Muscle of leg (tissue), 11 donors: ENCODE results near the gene ELK3. TPM values are rescaled to one million over a fixed set of nuclear protein-coding genes. Genes with fewer than 3 reads are reported as not detected.

Experiments
- DNase-seq: peaks from one replicate; pipeline ENCODE4 v3.0.0; 2013
- H3K27ac ChIP-seq: one replicate; pipeline ENCODE4 v1.5.1; 2013; ENCODE audit warnings: mild to moderate bottlenecking, low read length, control low read depth
- H3K27me3 ChIP-seq: one replicate; pipeline ENCODE4 v1.6.1; 2013; ENCODE audit warnings: low read length; ENCODE audit not compliant: control insufficient read depth, insufficient read depth
- H3K36me3 ChIP-seq: one replicate; pipeline ENCODE4 v1.6.1; 2013; ENCODE audit warnings: low read length; ENCODE audit not compliant: control insufficient read depth, insufficient read depth
- H3K4me1 ChIP-seq: one replicate; pipeline ENCODE4 v1.6.1; 2013; ENCODE audit warnings: low read length; ENCODE audit not compliant: control insufficient read depth, insufficient read depth
- H3K4me3 ChIP-seq: one replicate; pipeline ENCODE4 v1.5.1; 2013; ENCODE audit warnings: low read length, control low read depth
- H3K9me3 ChIP-seq: replicated peaks from 2 replicates; pipeline ENCODE4 v1.6.1; 2013; ENCODE audit warnings: low read depth, low read length; ENCODE audit not compliant: control insufficient read depth
- WGBS: methylation state at CpG from one replicate; pipeline ENCODE4 v1.1.5; 2013; ENCODE audit warnings: missing lambda C conversion rate; ENCODE audit not compliant: insufficient coverage; 5-methylcytosine and 5-hydroxymethylcytosine counted together
- polyA plus RNA-seq, 8 donors: library from polyadenylated mRNA; unstranded; fragments of 120-200 nt; gene quantifications; one replicate each; pipeline versions ENCODE4 v1.2.1 to v1.2.3, GENCODE V29; 2013; ENCODE audit warnings: inconsistent platforms in 1 of 8, low replicate concordance in 1 of 8; ENCODE audit not compliant: insufficient read length in 8 of 8, insufficient read depth in 1 of 8
- total RNA-seq: library from RNA; stranded (reverse); fragments of 120-200 nt; gene quantifications from one replicate; pipeline ENCODE4 v1.2.4, GENCODE V29; 2013

The ELK3 gene
- total and polyA plus RNA-seq, 9 donors, result 19.8 to 55.5 (median 40.2) TPM

DNA sequence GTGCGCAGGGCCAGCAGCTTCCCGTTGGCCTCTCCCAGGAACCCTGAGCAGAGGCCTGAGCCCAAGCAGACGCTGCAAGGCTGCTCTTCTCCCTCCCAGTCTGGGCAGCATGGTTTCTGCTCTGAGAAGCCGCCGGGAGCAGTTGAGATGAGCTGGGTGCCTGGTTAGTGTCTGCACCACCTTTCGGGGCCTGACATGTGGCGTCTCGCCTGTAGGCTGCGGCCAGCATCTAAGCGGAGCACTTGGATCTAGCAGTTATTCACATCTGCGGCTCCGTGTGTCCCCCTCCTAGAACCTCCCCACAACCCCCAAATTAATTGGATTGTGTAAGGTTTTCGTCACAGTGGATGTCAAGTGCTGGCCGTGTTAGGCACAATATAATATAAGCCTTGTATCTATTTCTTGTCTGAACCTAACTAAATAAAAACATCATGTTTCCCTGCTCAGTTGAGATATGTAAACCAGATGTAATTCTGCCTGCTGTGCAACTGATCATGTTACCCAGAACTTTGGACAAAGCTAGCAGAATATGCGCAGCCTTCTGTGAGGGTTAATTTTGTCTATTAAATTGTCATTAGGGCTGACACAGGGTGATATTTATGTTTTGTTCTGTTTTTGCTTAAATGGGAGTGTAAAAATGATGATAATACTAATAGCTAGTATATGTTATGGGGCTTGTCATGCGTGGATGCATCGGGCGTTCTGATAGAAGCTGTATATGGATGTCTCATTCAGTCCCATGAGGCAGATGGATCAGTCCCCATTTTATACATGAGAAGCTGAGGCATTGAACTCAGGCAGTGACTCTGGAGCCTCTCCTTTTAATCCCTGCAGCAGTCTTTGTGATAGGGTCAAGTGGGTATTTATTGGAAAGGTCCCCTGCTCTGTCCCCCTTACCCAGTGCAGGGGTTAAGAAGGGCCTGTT, 45.8 kb downstream of the ELK3 start:
- H3K4me3 ChIP-seq, result no peak overlapping the region

DNA sequence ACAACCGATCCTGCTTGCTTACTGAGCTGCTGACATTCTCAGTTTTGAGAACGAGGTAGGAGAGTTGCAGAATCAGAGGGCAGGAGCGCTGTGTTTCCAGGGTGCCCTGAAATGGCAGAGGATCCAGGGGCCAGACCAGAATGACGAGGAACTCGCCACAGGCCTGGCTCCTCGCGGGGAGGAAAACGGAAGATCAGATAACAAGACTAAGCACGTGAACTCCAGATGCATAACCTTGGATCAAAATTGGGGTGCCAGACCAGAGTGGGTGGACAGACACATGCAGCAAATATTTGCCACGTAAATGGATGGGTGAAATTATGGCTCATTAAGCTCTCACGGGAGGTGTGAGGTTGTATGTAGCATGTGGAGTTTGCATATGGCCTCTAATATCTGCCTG, 46.5 kb downstream of the ELK3 start:
- peaks cover 62% of the 10 kb centered on the region for H3K4me1 ChIP-seq
- no peak for DNase-seq
- H3K9me3 ChIP-seq, result no peaks in the 10 kb centered on the region
- WGBS, result 51% methylated on average over 11 of the region's 11 CpGs
- H3K4me3 ChIP-seq, result no peak overlapping the region
- no peaks in the 10 kb centered on the region for H3K27me3 ChIP-seq
- H3K36me3 ChIP-seq, result peaks cover 9% of the 10 kb centered on the region
- peak overlapping the region; percentile 43 for H3K27ac ChIP-seq

More for the DNA sequence above, 45.8 kb downstream of the ELK3 start:
- WGBS, result 27% methylated on average over 7 of the region's 18 CpGs
- DNase-seq, result peak; percentile 76
- H3K36me3 ChIP-seq, result peaks cover 9% of the 10 kb centered on the region
- H3K9me3 ChIP-seq, result no peaks in the 10 kb centered on the region
- peak overlapping the region; percentile 43 for H3K27ac ChIP-seq
- no peaks in the 10 kb centered on the region for H3K27me3 ChIP-seq
- H3K4me1 ChIP-seq, result peaks cover 68% of the 10 kb centered on the region

DNA sequence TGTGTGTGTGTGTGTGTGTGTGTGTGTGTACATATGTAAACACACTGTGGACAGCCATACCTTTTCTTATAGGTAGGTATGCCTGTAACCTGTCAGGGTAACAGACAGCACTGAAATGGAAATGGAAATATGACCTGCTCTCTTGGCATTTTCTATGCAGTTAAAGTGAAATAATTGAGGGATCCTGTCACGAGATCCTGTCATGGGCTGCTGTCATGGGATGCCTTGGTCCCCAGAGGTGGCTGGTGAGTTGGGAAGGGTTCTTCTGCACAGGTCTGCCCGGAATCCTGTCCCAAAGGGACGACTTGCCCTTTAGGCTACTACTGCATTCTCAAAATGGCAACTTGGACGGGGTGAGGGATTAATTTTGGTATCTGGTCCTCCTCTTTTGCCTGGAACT, 47.3 kb downstream of the ELK3 start:
- Histone ChIP-seq H3K4me1 (peaks cover 55% of the 10 kb centered on the region), H3K27ac (peak overlapping the region; percentile 52), H3K9me3 (no peaks in the 10 kb centered on the region), H3K4me3 (no peak overlapping the region), H3K36me3 (peaks cover 8% of the 10 kb centered on the region), H3K27me3 (no peaks in the 10 kb centered on the region)
- no peak for DNase-seq
- WGBS, result 83% methylated on average over 1 of the region's 4 CpGs

DNA sequence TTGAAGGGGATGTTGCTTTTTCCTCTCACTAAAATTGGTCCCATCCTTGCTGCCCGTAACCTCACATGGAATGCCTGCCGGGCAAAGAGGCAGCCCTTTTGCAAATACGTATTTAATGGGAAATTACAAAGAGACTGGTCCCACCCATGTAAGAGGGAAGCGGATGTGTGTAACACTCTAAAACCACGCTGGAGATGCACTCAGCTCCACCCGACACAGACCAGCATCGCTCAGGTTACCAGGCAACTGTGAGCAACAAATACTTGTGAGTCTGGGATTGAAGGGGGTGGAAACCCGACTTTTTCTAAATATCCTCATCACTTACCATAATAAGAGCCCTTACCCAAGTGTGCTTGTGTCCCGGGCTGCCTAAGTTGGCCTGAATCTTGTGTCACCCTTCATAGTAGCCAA, 47.7 kb downstream of the ELK3 start:
- peak; percentile 92 for DNase-seq
- H3K27me3 ChIP-seq, result no peaks in the 10 kb centered on the region
- H3K4me1 ChIP-seq, result peaks cover 51% of the 10 kb centered on the region
- no peaks in the 10 kb centered on the region for H3K9me3 ChIP-seq
- H3K36me3 ChIP-seq, result peaks cover 6% of the 10 kb centered on the region
- 30% methylated on average over 2 of the region's 9 CpGs for WGBS
- H3K4me3 ChIP-seq, result no peak overlapping the region
- peak overlapping the region; percentile 52 for H3K27ac ChIP-seq

DNA sequence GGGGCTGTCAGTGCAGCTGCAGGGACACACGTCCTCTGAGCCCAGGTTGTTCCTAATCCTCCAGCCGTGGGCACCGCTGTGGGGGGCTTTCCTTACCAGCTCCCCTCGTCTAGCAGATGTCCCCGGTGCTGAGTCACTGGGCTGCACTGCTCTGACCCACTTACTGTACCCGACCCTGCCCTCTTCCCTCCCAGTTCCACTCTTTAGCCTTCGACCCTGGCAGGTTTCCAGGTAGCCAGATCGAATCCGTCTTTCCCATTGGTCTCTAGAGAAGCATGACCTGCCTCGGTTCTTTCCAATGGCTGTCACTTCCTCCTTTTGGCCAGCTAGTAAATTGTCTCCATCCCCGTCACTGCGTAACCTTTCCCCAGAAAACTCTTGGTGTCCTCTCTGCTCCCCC, 48.4 kb downstream of the ELK3 start:
- 61% methylated on average over 10 of the region's 12 CpGs for WGBS
- Histone ChIP-seq H3K27ac (peak overlapping the region; percentile 26), H3K4me3 (no peak overlapping the region), H3K36me3 (peaks cover 14% of the 10 kb centered on the region), H3K9me3 (no peaks in the 10 kb centered on the region), H3K27me3 (no peaks in the 10 kb centered on the region), H3K4me1 (peaks cover 43% of the 10 kb centered on the region)
- DNase-seq, result no peak

DNA sequence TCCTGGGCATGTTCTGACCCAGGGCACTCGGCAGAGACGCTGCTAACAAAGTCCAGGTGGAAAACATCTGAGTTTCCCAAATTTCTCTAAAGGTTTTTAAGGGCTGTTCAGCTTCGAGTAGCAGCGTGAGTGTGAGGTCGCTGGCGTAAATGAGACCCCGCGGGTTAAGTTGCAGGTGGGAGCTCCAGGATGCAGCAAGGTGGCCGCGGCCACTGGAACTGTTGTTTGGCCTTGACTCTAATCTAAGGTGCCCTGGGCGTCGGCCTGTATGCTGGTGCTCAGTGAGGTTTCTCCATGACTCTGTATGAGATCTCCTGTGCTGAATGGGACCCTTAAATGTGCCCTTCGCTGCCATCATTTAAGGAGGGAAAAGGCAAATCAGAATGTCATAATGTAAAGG, 50.7 kb downstream of the ELK3 start:
- WGBS, result 60% methylated on average over 12 of the region's 13 CpGs
- Histone ChIP-seq H3K4me1 (peaks cover 39% of the 10 kb centered on the region), H3K36me3 (peaks cover 18% of the 10 kb centered on the region), H3K27ac (no peak overlapping the region), H3K4me3 (no peak overlapping the region), H3K27me3 (no peaks in the 10 kb centered on the region), H3K9me3 (no peaks in the 10 kb centered on the region)
- no peak for DNase-seq

DNA sequence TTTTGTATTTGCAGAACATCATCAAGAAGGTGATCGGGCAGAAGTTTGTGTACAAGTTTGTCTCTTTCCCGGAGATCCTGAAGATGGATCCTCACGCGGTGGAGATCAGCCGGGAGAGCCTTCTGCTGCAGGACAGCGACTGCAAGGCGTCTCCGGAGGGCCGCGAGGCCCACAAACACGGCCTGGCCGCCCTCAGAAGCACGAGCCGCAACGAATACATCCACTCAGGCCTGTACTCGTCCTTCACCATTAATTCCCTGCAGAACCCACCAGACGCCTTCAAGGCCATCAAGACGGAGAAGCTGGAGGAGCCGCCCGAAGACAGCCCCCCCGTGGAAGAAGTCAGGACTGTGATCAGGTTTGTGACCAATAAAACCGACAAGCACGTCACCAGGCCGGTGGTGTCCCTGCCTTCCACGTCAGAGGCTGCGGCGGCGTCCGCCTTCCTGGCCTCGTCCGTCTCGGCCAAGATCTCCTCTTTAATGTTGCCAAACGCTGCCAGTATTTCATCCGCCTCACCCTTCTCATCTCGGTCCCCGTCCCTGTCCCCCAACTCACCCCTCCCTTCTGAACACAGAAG, 52.8 kb downstream of the ELK3 start:
- H3K36me3 ChIP-seq, result peaks cover 26% of the 10 kb centered on the region

DNA sequence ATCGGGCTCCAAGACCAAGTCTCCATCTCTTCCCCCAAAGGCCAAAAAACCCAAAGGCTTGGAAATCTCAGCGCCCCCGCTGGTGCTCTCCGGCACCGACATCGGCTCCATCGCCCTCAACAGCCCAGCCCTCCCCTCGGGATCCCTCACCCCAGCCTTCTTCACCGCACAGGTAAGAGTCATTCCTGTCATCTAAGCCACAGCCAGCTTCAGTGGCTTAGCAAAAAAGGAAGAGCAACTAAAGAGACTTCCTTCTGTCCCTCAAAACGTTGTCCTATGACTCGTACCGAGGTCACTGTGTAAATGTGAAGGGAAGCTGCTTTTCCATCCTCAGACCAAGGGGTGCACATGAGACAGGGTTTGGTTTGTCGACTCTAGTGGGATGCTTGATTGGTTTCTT, 53.4 kb downstream of the ELK3 start:
- no peaks in the 10 kb centered on the region for H3K9me3 ChIP-seq
- no peak for DNase-seq
- H3K4me3 ChIP-seq, result no peak overlapping the region
- H3K4me1 ChIP-seq, result peaks cover 18% of the 10 kb centered on the region
- peaks cover 26% of the 10 kb centered on the region for H3K36me3 ChIP-seq
- no peaks in the 10 kb centered on the region for H3K27me3 ChIP-seq
- H3K27ac ChIP-seq, result no peak overlapping the region
- 90% methylated on average over 13 of the region's 13 CpGs for WGBS

More for the DNA sequence above, 52.8 kb downstream of the ELK3 start:
- Histone ChIP-seq H3K4me3 (no peak overlapping the region), H3K4me1 (peaks cover 19% of the 10 kb centered on the region), H3K9me3 (no peaks in the 10 kb centered on the region), H3K27me3 (no peaks in the 10 kb centered on the region), H3K27ac (no peak overlapping the region)
- DNase-seq, result no peak
- WGBS, result 94% methylated on average over 27 of the region's 36 CpGs

DNA sequence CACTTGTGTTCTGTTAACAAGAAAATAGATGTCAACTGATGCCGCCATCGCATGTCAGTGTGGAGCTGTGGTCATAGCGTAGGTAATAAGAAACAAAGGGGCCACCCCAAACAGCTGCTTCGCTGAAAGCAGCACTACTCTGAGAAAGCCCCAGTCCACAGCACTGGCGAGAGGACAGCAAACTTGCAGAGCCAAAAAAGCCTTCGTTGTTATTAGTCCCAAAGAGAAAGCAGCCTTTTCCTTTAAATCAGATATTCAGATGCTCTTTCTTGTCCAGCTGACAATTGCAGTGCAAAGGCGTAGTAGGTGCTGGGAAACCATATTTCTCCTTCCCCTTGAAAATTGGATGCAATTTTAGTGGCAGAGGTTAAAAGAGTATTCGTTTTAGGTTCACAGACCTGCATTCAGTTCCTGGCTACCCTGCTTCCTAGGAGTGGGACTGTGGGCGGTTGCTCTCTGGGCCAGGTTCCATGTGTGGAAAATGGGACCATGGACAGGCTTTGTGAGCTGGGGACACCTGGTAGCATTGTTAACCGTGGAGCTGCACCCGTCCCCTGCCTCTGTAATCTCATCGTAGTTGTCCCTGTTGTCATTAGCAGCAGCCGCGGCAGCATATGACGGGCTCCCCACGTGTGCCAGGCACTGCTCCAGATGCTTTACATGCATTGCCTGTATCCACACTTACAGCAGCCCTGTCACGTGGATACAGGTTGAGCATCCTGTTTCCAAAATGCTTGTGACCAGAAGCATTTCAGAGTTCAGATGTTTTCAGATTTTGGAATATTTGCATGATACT, 54.2 kb downstream of the ELK3 start:
- Histone ChIP-seq H3K27me3 (no peaks in the 10 kb centered on the region), H3K9me3 (no peaks in the 10 kb centered on the region), H3K27ac (peak overlapping the region; percentile 65), H3K4me3 (no peak overlapping the region), H3K4me1 (peaks cover 16% of the 10 kb centered on the region), H3K36me3 (peaks cover 26% of the 10 kb centered on the region)
- WGBS, result 27% methylated on average over 13 of the region's 17 CpGs
- DNase-seq, result peak; percentile 78
